ENCODE measurements around the gene RCL1. TPM values are rescaled to one million over a fixed set of nuclear protein-coding genes. Genes with fewer than 3 reads are reported as not detected.

The RCL1 gene
- total and polyA plus RNA-seq, 2 of the 13 experiments (the other 11 are each of a cell fraction or from before 2014, with no cell fraction given), result 22.3 to 31.6 TPM

DNA sequence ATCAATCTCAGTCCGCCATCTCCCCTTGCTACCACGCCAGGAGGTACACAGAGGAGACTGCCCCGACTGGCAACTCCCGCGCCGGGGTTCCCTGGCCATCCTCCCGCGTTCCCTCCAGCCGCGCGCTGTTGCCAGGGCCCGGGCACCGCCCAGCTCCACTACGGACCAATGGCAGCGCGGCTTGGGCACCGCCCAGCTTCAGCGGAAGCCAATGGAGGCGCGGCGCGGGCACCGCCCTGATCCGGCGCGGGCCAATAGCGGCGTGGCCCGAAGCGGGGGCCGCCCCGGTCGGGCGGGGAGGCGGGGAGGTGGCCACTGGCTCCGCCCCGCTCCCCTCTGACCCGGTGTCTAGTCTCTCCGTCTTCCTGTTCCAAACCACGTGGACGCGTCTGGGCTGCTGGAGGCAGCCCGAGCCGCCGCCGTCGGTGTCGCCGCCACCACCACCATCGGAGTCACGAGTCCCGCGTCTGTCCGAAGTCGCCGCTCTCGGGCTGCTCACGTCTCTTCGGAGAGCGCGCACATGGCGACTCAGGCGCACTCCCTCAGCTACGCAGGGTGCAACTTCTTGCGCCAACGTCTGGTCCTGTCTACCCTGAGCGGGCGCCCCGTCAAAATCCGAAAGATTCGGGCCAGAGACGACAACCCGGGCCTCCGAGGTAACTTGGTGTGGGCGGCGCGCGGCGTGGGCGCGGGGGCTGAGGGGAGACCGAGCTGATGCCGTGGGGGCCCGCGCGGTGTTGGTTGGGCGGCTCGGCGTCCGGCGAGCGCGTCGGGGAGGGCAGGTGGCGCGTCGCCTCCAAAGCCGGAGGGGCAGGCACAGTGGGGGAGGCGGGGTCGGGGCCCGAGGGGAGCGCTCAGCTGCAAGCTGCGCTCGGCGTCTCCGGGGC lies at the start of gene RCL1 (continued):
- TF ChIP-seq ZNF570 (CRISPR knock-in tag; IDR thresholded peaks at IDR 0.05; ENCODE audit: borderline replicate concordance) (0 out of 2 replicates have a peak, but pooled peaks have one; percentile 56), ZNF816 (CRISPR knock-in tag; IDR thresholded peaks at IDR 0.05; ENCODE audit: borderline replicate concordance) (no peak; the same call in 1 of the 2 replicates), ZNF292 (CRISPR knock-in tag; IDR thresholded peaks at IDR 0.05; ENCODE audit: borderline replicate concordance, low read depth) (no peak), ZNF30 (CRISPR knock-in tag; IDR thresholded peaks at IDR 0.05) (no peak), ZNF7 (CRISPR knock-in tag; IDR thresholded peaks at IDR 0.05) (no peak), ZNF619 (CRISPR knock-in tag; IDR thresholded peaks at IDR 0.05) (no peak), ARNT (IDR thresholded peaks at IDR 0.05) (no peak), JARID2 (CRISPR knock-in tag; IDR thresholded peaks at IDR 0.05; ENCODE audit: insufficient replicate concordance) (no peak), ZNF350 (CRISPR knock-in tag; IDR thresholded peaks at IDR 0.05; ENCODE audit: borderline replicate concordance, low read depth) (no peak), THAP11 (CRISPR knock-in tag; IDR thresholded peaks at IDR 0.05) (peak; percentile 57; the same call in 1 of the 2 replicates), ZNF879 (CRISPR knock-in tag; IDR thresholded peaks at IDR 0.05) (peak; percentile 30; the same call in 1 of the 2 replicates), GTF3A (CRISPR knock-in tag; conservative IDR thresholded peaks at IDR 0.05) (no peak), ZMYM3 (CRISPR knock-in tag; IDR thresholded peaks at IDR 0.05) (no peak)
- TF ChIP-seq, protein P1, sequence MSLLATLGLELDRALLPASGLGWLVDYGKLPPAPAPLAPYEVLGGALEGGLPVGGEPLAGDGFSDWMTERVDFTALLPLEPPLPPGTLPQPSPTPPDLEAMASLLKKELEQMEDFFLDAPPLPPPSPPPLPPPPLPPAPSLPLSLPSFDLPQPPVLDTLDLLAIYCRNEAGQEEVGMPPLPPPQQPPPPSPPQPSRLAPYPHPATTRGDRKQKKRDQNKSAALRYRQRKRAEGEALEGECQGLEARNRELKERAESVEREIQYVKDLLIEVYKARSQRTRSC (CRISPR knock-in tag; IDR thresholded peaks at IDR 0.05; ENCODE audit: low read depth), result 0 out of 2 replicates have a peak, but pooled peaks have one; percentile 24
- TF ChIP-seq, protein P2, sequence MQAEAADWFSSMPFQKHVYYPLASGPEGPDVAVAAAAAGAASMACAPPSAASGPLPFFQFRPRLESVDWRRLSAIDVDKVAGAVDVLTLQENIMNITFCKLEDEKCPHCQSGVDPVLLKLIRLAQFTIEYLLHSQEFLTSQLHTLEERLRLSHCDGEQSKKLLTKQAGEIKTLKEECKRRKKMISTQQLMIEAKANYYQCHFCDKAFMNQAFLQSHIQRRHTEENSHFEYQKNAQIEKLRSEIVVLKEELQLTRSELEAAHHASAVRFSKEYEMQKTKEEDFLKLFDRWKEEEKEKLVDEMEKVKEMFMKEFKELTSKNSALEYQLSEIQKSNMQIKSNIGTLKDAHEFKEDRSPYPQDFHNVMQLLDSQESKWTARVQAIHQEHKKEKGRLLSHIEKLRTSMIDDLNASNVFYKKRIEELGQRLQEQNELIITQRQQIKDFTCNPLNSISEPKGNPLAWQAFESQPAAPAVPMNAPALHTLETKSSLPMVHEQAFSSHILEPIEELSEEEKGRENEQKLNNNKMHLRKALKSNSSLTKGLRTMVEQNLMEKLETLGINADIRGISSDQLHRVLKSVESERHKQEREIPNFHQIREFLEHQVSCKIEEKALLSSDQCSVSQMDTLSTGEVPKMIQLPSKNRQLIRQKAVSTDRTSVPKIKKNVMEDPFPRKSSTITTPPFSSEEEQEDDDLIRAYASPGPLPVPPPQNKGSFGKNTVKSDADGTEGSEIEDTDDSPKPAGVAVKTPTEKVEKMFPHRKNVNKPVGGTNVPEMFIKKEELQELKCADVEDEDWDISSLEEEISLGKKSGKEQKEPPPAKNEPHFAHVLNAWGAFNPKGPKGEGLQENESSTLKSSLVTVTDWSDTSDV (CRISPR knock-in tag; IDR thresholded peaks at IDR 0.05), result no peak
- TF ChIP-seq, protein P3, sequence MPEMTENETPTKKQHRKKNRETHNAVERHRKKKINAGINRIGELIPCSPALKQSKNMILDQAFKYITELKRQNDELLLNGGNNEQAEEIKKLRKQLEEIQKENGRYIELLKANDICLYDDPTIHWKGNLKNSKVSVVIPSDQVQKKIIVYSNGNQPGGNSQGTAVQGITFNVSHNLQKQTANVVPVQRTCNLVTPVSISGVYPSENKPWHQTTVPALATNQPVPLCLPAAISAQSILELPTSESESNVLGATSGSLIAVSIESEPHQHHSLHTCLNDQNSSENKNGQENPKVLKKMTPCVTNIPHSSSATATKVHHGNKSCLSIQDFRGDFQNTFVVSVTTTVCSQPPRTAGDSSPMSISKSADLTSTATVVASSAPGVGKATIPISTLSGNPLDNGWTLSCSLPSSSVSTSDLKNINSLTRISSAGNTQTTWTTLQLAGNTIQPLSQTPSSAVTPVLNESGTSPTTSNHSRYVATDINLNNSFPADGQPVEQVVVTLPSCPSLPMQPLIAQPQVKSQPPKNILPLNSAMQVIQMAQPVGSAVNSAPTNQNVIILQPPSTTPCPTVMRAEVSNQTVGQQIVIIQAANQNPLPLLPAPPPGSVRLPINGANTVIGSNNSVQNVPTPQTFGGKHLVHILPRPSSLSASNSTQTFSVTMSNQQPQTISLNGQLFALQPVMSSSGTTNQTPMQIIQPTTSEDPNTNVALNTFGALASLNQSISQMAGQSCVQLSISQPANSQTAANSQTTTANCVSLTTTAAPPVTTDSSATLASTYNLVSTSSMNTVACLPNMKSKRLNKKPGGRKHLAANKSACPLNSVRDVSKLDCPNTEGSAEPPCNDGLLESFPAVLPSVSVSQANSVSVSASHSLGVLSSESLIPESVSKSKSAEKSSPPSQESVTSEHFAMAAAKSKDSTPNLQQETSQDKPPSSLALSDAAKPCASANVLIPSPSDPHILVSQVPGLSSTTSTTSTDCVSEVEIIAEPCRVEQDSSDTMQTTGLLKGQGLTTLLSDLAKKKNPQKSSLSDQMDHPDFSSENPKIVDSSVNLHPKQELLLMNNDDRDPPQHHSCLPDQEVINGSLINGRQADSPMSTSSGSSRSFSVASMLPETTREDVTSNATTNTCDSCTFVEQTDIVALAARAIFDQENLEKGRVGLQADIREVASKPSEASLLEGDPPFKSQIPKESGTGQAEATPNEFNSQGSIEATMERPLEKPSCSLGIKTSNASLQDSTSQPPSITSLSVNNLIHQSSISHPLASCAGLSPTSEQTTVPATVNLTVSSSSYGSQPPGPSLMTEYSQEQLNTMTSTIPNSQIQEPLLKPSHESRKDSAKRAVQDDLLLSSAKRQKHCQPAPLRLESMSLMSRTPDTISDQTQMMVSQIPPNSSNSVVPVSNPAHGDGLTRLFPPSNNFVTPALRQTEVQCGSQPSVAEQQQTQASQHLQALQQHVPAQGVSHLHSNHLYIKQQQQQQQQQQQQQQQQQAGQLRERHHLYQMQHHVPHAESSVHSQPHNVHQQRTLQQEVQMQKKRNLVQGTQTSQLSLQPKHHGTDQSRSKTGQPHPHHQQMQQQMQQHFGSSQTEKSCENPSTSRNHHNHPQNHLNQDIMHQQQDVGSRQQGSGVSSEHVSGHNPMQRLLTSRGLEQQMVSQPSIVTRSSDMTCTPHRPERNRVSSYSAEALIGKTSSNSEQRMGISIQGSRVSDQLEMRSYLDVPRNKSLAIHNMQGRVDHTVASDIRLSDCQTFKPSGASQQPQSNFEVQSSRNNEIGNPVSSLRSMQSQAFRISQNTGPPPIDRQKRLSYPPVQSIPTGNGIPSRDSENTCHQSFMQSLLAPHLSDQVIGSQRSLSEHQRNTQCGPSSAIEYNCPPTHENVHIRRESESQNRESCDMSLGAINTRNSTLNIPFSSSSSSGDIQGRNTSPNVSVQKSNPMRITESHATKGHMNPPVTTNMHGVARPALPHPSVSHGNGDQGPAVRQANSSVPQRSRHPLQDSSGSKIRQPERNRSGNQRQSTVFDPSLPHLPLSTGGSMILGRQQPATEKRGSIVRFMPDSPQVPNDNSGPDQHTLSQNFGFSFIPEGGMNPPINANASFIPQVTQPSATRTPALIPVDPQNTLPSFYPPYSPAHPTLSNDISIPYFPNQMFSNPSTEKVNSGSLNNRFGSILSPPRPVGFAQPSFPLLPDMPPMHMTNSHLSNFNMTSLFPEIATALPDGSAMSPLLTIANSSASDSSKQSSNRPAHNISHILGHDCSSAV (CRISPR knock-in tag; IDR thresholded peaks at IDR 0.05; ENCODE audit: borderline replicate concordance), result no peak
- TF ChIP-seq, protein P4, sequence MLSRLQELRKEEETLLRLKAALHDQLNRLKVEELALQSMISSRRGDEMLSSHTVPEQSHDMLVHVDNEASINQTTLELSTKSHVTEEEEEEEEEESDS (CRISPR knock-in tag; IDR thresholded peaks at IDR 0.05; ENCODE audit: borderline replicate concordance), result no peak

Measured in HepG2 (cell line).